HUES64 (cell line): ENCODE results near the gene LSP1.
"Not testable (repeated sequence)": the region's sequence is repeated elsewhere in the genome, so short reads cannot be mapped to it uniquely, and the experiment has no call there.

Experiments
- H3K27ac ChIP-seq: 2 replicates; pipeline ENCODE4 v1.7.0; 2013; ENCODE audit warnings: low read depth, low read length, inconsistent platforms
- H3K27me3 ChIP-seq: 2 replicates; pipeline ENCODE4 v1.6.1; 2013; ENCODE audit warnings: mild to moderate bottlenecking, low read length; ENCODE audit not compliant: insufficient read depth
- H3K36me3 ChIP-seq: 2 replicates; pipeline ENCODE4 v1.6.1; 2013; ENCODE audit warnings: mild to moderate bottlenecking, low read length; ENCODE audit not compliant: insufficient read depth
- H3K4me1 ChIP-seq: 2 replicates; pipeline ENCODE4 v1.6.1; 2013; ENCODE audit warnings: mild to moderate bottlenecking, low read length, moderate library complexity; ENCODE audit not compliant: insufficient read depth
- H3K4me3 ChIP-seq: 2 replicates; pipeline ENCODE4 v1.5.1; 2013; ENCODE audit warnings: mild to moderate bottlenecking, low read length, moderate library complexity
- H3K9ac ChIP-seq: 2 replicates; pipeline ENCODE4 v1.6.1; 2013; ENCODE audit warnings: mild to moderate bottlenecking, low read depth, low read length
- H3K9me3 ChIP-seq: 2 replicates; pipeline ENCODE4 v1.6.1; 2013; ENCODE audit warnings: low read depth, low read length; ENCODE audit not compliant: insufficient read depth
- WGBS: fragments of 150-250, 120-280 bp; methylation state at CpG from one replicate; pipeline ENCODE4 v1.1.7; 2013; ENCODE audit warnings: missing lambda C conversion rate; 5-methylcytosine and 5-hydroxymethylcytosine counted together

The LSP1 gene

GRCh38 chr11:1884303-1884700 is 31.4 kb downstream of the LSP1 start:
- no peaks in the 10 kb centered on the region for H3K27me3 ChIP-seq
- peaks cover 3% of the 10 kb centered on the region; the same call in 1 of the 2 replicates for H3K4me1 ChIP-seq
- H3K27ac ChIP-seq, result no peak overlapping the region
- H3K9me3 ChIP-seq, result no peaks in the 10 kb centered on the region
- 91% methylated on average over 5 of the region's 5 CpGs for WGBS
- no peak overlapping the region for H3K9ac ChIP-seq
- H3K36me3 ChIP-seq, result no peaks in the 10 kb centered on the region
- no peak overlapping the region for H3K4me3 ChIP-seq

GRCh38 chr11:1886551-1886950 is 33.7 kb downstream of the LSP1 start:
- not testable (repeated sequence) for H3K4me3 ChIP-seq, H3K9me3 ChIP-seq, H3K27me3 ChIP-seq, H3K9ac ChIP-seq, H3K36me3 ChIP-seq, H3K4me1 ChIP-seq, H3K27ac ChIP-seq
- 90% methylated on average over 13 of the region's 13 CpGs for WGBS

- Histone ChIP-seq H3K27ac (no peak overlapping the region), H3K36me3 (no peaks in the 10 kb centered on the region), H3K9me3 (no peaks in the 10 kb centered on the region), H3K9ac (no peak overlapping the region), H3K4me1 (peaks cover under 1% of the 10 kb centered on the region; the same call in 1 of the 2 replicates), H3K27me3 (no peaks in the 10 kb centered on the region), H3K4me3 (no peak overlapping the region)
- 91% methylated on average over 11 of the region's 11 CpGs for WGBS
Measured at GRCh38 chr11:1887451-1888346, 34.8 kb downstream of the LSP1 start.

GRCh38 chr11:1888347-1888753 is 35.5 kb downstream of the LSP1 start:
- Histone ChIP-seq H3K36me3 (no peaks in the 10 kb centered on the region), H3K27me3 (no peaks in the 10 kb centered on the region), H3K9ac (no peak overlapping the region), H3K4me1 (no peaks in the 10 kb centered on the region), H3K4me3 (no peak overlapping the region), H3K27ac (no peak overlapping the region), H3K9me3 (no peaks in the 10 kb centered on the region)
- 90% methylated on average over 9 of the region's 9 CpGs for WGBS

- H3K9ac ChIP-seq, result no peak overlapping the region
- H3K4me1 ChIP-seq, result no peaks in the 10 kb centered on the region
- no peak overlapping the region for H3K27ac ChIP-seq
- H3K9me3 ChIP-seq, result no peaks in the 10 kb centered on the region
- H3K27me3 ChIP-seq, result no peaks in the 10 kb centered on the region
- no peaks in the 10 kb centered on the region for H3K36me3 ChIP-seq
- WGBS, result 93% methylated on average over 6 of the region's 6 CpGs
- no peak overlapping the region for H3K4me3 ChIP-seq
Measured at GRCh38 chr11:1888811-1889210, 35.9 kb downstream of the LSP1 start.

- H3K4me3 ChIP-seq, result no peak overlapping the region
- H3K9ac ChIP-seq, result no peak overlapping the region
- H3K27me3 ChIP-seq, result no peaks in the 10 kb centered on the region
- no peak overlapping the region for H3K27ac ChIP-seq
- H3K9me3 ChIP-seq, result no peaks in the 10 kb centered on the region
- H3K4me1 ChIP-seq, result no peaks in the 10 kb centered on the region
- 94% methylated on average over 34 of the region's 34 CpGs for WGBS
- H3K36me3 ChIP-seq, result no peaks in the 10 kb centered on the region
Measured at GRCh38 chr11:1889224-1889930, 36.5 kb downstream of the LSP1 start.

- no peaks in the 10 kb centered on the region for H3K27me3 ChIP-seq
- WGBS, result 93% methylated on average over 33 of the region's 33 CpGs
- no peaks in the 10 kb centered on the region for H3K4me1 ChIP-seq
- no peak overlapping the region for H3K27ac ChIP-seq
- H3K36me3 ChIP-seq, result no peaks in the 10 kb centered on the region
- no peak overlapping the region for H3K4me3 ChIP-seq
- H3K9me3 ChIP-seq, result no peaks in the 10 kb centered on the region
- H3K9ac ChIP-seq, result no peak overlapping the region
Measured at GRCh38 chr11:1889941-1890855, 37.3 kb downstream of the LSP1 start.

GRCh38 chr11:1890856-1891830 is 38.3 kb downstream of the LSP1 start:
- WGBS, result 93% methylated on average over 34 of the region's 34 CpGs
- Histone ChIP-seq H3K27ac (no peak overlapping the region), H3K4me1 (no peaks in the 10 kb centered on the region), H3K9me3 (no peaks in the 10 kb centered on the region), H3K4me3 (no peak overlapping the region), H3K36me3 (no peaks in the 10 kb centered on the region), H3K9ac (no peak overlapping the region), H3K27me3 (no peaks in the 10 kb centered on the region)

GRCh38 chr11:1891831-1892115 is 38.9 kb downstream of the LSP1 start, which contains the start of gene PRR33:
TSS of gene PRR33 (minus strand) at chr11:1891895. CDS start at chr11:1890584, 1,311 bp downstream.
- Histone ChIP-seq H3K9me3 (no peaks in the 10 kb centered on the region), H3K27ac (no peak within 1 kb of the TSS), H3K27me3 (no peaks in the 10 kb centered on the region), H3K4me3 (no peak within 1 kb of the TSS), H3K36me3 (no peaks in the 10 kb centered on the region), H3K4me1 (no peaks in the 10 kb centered on the region), H3K9ac (no peak within 1 kb of the TSS)
- 91% methylated on average over 4 of the region's 7 CpGs for WGBS

GRCh38 chr11:1892116-1892515 is 39.2 kb downstream of the LSP1 start:
- no peaks in the 10 kb centered on the region for H3K9me3 ChIP-seq
- WGBS, result 95% methylated on average over 7 of the region's 7 CpGs

More at GRCh38 chr11:1892116-1892515, 39.2 kb downstream of the LSP1 start:
- H3K4me1 ChIP-seq, result no peaks in the 10 kb centered on the region
- no peak overlapping the region for H3K9ac ChIP-seq
- H3K27ac ChIP-seq, result no peak overlapping the region
- H3K36me3 ChIP-seq, result no peaks in the 10 kb centered on the region
- no peak overlapping the region for H3K4me3 ChIP-seq
- no peaks in the 10 kb centered on the region for H3K27me3 ChIP-seq
